HepG2 (cell line): Measurements from ENCODE around the gene EFNB1. TPM values are rescaled to one million over a fixed set of nuclear protein-coding genes. Genes with fewer than 3 reads are reported as not detected.

Source experiments
- ATAC-seq: fragments of 200-7000 bp; cut with Tn5 transposase; 3 replicates; pipeline ENCODE4 v1.9.1; 2020; ENCODE audit warnings: mild to moderate bottlenecking, moderate library complexity
- BruUV-seq: library from RNA; stranded (reverse); fragments of 400-500 nt; replicated peaks from 2 replicates; lab custom pipeline; 2021; lab: Mats Ljungman, UMichigan
- CTCF ChIA-PET: fragments of 300-600 bp; formaldehyde crosslinking; extraction: SDS; loops from one replicate; lab custom pipeline; 2021; ENCODE audit warnings: low total read pairs, inconsistent platforms, low intra/inter-chr PET ratio; lab: Yijun Ruan, JAX
- POLR2A ChIA-PET: fragments of 350-600 bp; sonication (Branson Sonifier 250); formaldehyde crosslinking; loops from one replicate; lab custom pipeline; 2020; ENCODE audit warnings: antibody characterized with exemption, inconsistent platforms; lab: Yijun Ruan, JAX
- DNase-seq: peaks from one replicate; pipeline ENCODE4 v3.0.0-alpha.2; 2015; ENCODE audit warnings: low spot score
- FAIRE-seq: peaks from 3 replicates; lab custom pipeline; 2011; peaks lifted over from hg19 to GRCh38; lab: Jason Lieb, UNC
- H2AFZ ChIP-seq: one replicate; pipeline ENCODE4 v1.6.1; 2011; ENCODE audit warnings: low read length, inconsistent platforms
- H3K27ac ChIP-seq: fragments of 300-600 bp; 3 replicates; pipeline ENCODE4 v1.8.0; 2011; ENCODE audit warnings: mixed run types, mild to moderate bottlenecking, mixed read lengths, low read length, inconsistent platforms; ENCODE audit not compliant: insufficient read depth; ENCODE audit errors: extremely low read length
- H3K27me3 ChIP-seq, 2 experiments: fragments of 200-600 bp in 1 of 2; 2 replicates in 1 of 2; 3 replicates in 1 of 2; pipeline versions ENCODE4 v1.6.0 to v1.8.0; 2011; ENCODE audit warnings: low read length in 2 of 2, mild to moderate bottlenecking in 2 of 2, moderate library complexity in 2 of 2, inconsistent platforms in 1 of 2; ENCODE audit not compliant: insufficient read depth in 2 of 2, control insufficient read depth in 1 of 2
- H3K36me3 ChIP-seq, 2 experiments: fragments of 200-600 bp in 1 of 2; replicated peaks in 1 of 2; 2 replicates in 1 of 2; 3 replicates in 1 of 2; pipeline versions ENCODE4 v1.5.1 to v1.8.0; 2011; ENCODE audit warnings: low read length in 2 of 2, inconsistent platforms in 1 of 2; ENCODE audit not compliant: insufficient read depth in 2 of 2, control insufficient read depth in 1 of 2
- H3K4me1 ChIP-seq: 2 replicates; pipeline ENCODE4 v1.5.1; 2012; ENCODE audit warnings: low read length, inconsistent platforms; ENCODE audit not compliant: insufficient read depth
- H3K4me2 ChIP-seq: 2 replicates; pipeline ENCODE4 v1.6.0; 2011; ENCODE audit warnings: low read depth, low read length, inconsistent platforms
- H3K4me3 ChIP-seq, 3 experiments: fragments of 200-600 bp in 1 of 3; sonication (generic), shearing (Covaris generic) in 1 of 3; replicated peaks in 1 of 3; 2 replicates each; pipeline ENCODE4 v1.5.1; 2011 to 2016; ENCODE audit warnings: low read length in 3 of 3, inconsistent platforms in 2 of 3, low read depth in 2 of 3, mild to moderate bottlenecking in 2 of 3, control low read depth in 1 of 3, mixed read lengths in 1 of 3; ENCODE audit not compliant: insufficient read depth in 1 of 3
- H3K79me2 ChIP-seq: one replicate; pipeline ENCODE4 v1.6.1; 2011; ENCODE audit warnings: low read length, inconsistent platforms; ENCODE audit not compliant: insufficient read depth
- H3K9ac ChIP-seq: 2 replicates; pipeline ENCODE4 v1.6.0; 2011; ENCODE audit warnings: mild to moderate bottlenecking, low read depth, low read length, inconsistent platforms; ENCODE audit not compliant: insufficient read depth
- H3K9me3 ChIP-seq: 2 replicates; pipeline ENCODE4 v1.5.1; 2012; ENCODE audit warnings: mild to moderate bottlenecking, low read length
- H4K20me1 ChIP-seq: 2 replicates; pipeline ENCODE4 v1.6.0; 2011; ENCODE audit warnings: inconsistent platforms, mild to moderate bottlenecking, low read length, moderate library complexity; ENCODE audit not compliant: insufficient read depth
- ARHGAP35 ChIP-seq: sonication (generic); formaldehyde crosslinking; IDR thresholded peaks from 2 replicates; pipeline ENCODE4 v1.9.0; 2022; ENCODE audit warnings: mild to moderate bottlenecking, inconsistent platforms, moderate library complexity, missing genetic modification reagents, borderline replicate concordance
- FOSL1 ChIP-seq: sonication (generic); formaldehyde crosslinking; IDR thresholded peaks from 2 replicates; pipeline ENCODE4 v1.9.0; 2021; ENCODE audit warnings: missing genetic modification reagents, borderline replicate concordance
- FUBP1 ChIP-seq: sonication (generic); formaldehyde crosslinking; IDR thresholded peaks from 2 replicates; pipeline ENCODE4 v1.5.1; 2020; ENCODE audit warnings: missing genetic modification reagents, mild to moderate bottlenecking, borderline replicate concordance
- HOXA9 ChIP-seq: sonication (generic); formaldehyde crosslinking; IDR thresholded peaks from 2 replicates; pipeline ENCODE4 v1.8.1; 2022; ENCODE audit warnings: missing genetic modification reagents, mild to moderate bottlenecking, moderate library complexity, borderline replicate concordance
- JDP2 ChIP-seq: sonication (generic); formaldehyde crosslinking; IDR thresholded peaks from 2 replicates; pipeline ENCODE4 v1.8.1; 2022; ENCODE audit warnings: missing genetic modification reagents, borderline replicate concordance
- KDM4B ChIP-seq: sonication (generic); formaldehyde crosslinking; IDR thresholded peaks from 2 replicates; pipeline ENCODE4 v1.4.0; 2020; ENCODE audit warnings: missing genetic modification reagents
- MAFF ChIP-seq: IDR thresholded peaks from 2 replicates; pipeline ENCODE4 v1.6.1; 2011; ENCODE audit warnings: low read depth, low read length, improper control_type of control experiment
- MIER2 ChIP-seq: IDR thresholded peaks from 2 replicates; pipeline ENCODE4 v1.6.1; 2016; ENCODE audit warnings: missing biosample characterization, missing genetic modification reagents
- MXD3 ChIP-seq: IDR thresholded peaks from 2 replicates; pipeline ENCODE4 v1.6.1; 2016; ENCODE audit warnings: mild to moderate bottlenecking, missing biosample characterization, missing genetic modification reagents
- RAD51 ChIP-seq: fragments of 450-650 bp; IDR thresholded peaks from 2 replicates; pipeline ENCODE4 v1.6.1; 2016; ENCODE audit warnings: borderline replicate concordance
- SNAI1 ChIP-seq: sonication (generic); formaldehyde crosslinking; IDR thresholded peaks from 2 replicates; pipeline ENCODE4 v1.5.0; 2020; ENCODE audit warnings: mild to moderate bottlenecking, missing genetic modification reagents, borderline replicate concordance
- TFDP2 ChIP-seq: sonication (generic); formaldehyde crosslinking; IDR thresholded peaks from 2 replicates; pipeline ENCODE4 v1.4.0; 2020; ENCODE audit warnings: missing genetic modification reagents
- U2AF2 ChIP-seq: fragments of 200-400 bp; formaldehyde crosslinking; IDR thresholded peaks from 2 replicates; pipeline ENCODE4 v1.6.1; 2017; ENCODE audit warnings: low read depth, mild to moderate bottlenecking, low read length
- ZBTB44 ChIP-seq: sonication (generic); formaldehyde crosslinking; IDR thresholded peaks from 2 replicates; pipeline ENCODE4 v1.4.0; 2020; ENCODE audit warnings: missing genetic modification reagents
- ZNF350 ChIP-seq: sonication (generic); formaldehyde crosslinking; IDR thresholded peaks from 2 replicates; pipeline ENCODE4 v1.4.0; 2020; ENCODE audit warnings: mild to moderate bottlenecking, low read depth, missing genetic modification reagents, borderline replicate concordance
- ZNF432 ChIP-seq: sonication (generic); formaldehyde crosslinking; IDR thresholded peaks from 2 replicates; pipeline ENCODE4 v1.5.0; 2020; ENCODE audit warnings: missing genetic modification reagents, mild to moderate bottlenecking, borderline replicate concordance
- ZNF513 ChIP-seq: sonication (generic); formaldehyde crosslinking; conservative IDR thresholded peaks from 2 replicates; pipeline ENCODE4 v1.5.0; 2020; ENCODE audit warnings: missing genetic modification reagents
- ZNF788 ChIP-seq: sonication (generic); formaldehyde crosslinking; IDR thresholded peaks from 2 replicates; pipeline ENCODE4 v1.5.0; 2020; ENCODE audit warnings: mild to moderate bottlenecking, missing genetic modification reagents, borderline replicate concordance
- WGBS: methylation state at CpG from one replicate; pipeline ENCODE4 v1.1.6; 2017; ENCODE audit warnings: low lambda C conversion rate; 5-methylcytosine and 5-hydroxymethylcytosine counted together
- in situ Hi-C: cut with HindIII; loops from 2 replicates; pipeline ENCODE4 v1.10.0; 2017; ENCODE audit warnings: low pct_unique_long_range_greater_than_20kb; ENCODE audit not compliant: extremely low pct_ligation_motif_present
- intact Hi-C: fragments of 100-400 bp; cut with micrococcal nuclease; formaldehyde crosslinking; loops from one replicate; pipeline ENCODE4 v1.10.0; 2022; ENCODE audit not compliant: unreplicated experiment
- polyA plus RNA-seq, 8 experiments: library from polyadenylated mRNA; depleted of rRNA in 3 of 8; stranded (reverse) in 7 of 8; unstranded in 1 of 8; fragments of >200 nt; fragmentation: Illumina TruSeq in 4 of 8; extraction: Trizol in 4 of 8; gene quantifications; 2 replicates each; pipeline versions ENCODE4 v1.2.1 to v1.2.3, GENCODE V29; 2011 to 2016; ENCODE audit warnings: low read depth in 4 of 8, missing spikeins in 1 of 8, mixed read lengths in 1 of 8; ENCODE audit not compliant: insufficient read depth in 1 of 8
- total RNA-seq, 5 experiments: library from RNA; depleted of rRNA; stranded (reverse); fragments of >200 nt; fragmentation: Illumina TruSeq; extraction: Trizol; gene quantifications; 2 replicates each; pipeline ENCODE4 v1.2.3, GENCODE V29; 2016; ENCODE audit warnings: low read depth in 1 of 5

Gene EFNB1
- total and polyA plus RNA-seq, 2 of the 13 experiments (the other 11 are each of a cell fraction or from before 2014, with no cell fraction given), result 4.0 to 4.1 TPM

GRCh38 chrX:68835104-68835442 is 6.3 kb downstream of the EFNB1 start:
- WGBS, result 100% methylated on average over 1 of the region's 3 CpGs
- intact Hi-C loops, result no loop called here
- H3K27ac ChIP-seq, result no peak overlapping the region

More at GRCh38 chrX:68835104-68835442, 6.3 kb downstream of the EFNB1 start:
- Histone ChIP-seq H2AFZ (no peak overlapping the region), H3K79me2 (no peaks in the 10 kb centered on the region), H4K20me1 (no peaks in the 10 kb centered on the region), H3K9ac (no peak overlapping the region), H3K4me3 (no peak overlapping the region), H3K36me3 (no peaks in the 10 kb centered on the region), H3K4me2 (no peak overlapping the region), H3K4me1 (no peaks in the 10 kb centered on the region), H3K9me3 (no peaks in the 10 kb centered on the region)
- ATAC-seq, result no peak
- POLR2A ChIA-PET, result no interaction called here
- in situ Hi-C loops, result no loop called here
- DNase-seq, result no peak
- FAIRE-seq, result no peak
- BruUV-seq, result no TSS peak
- TF ChIP-seq ZNF513 (CRISPR knock-in tag) (no peak), FOSL1 (CRISPR knock-in tag) (no peak), MAFF (no peak), TFDP2 (CRISPR knock-in tag) (no peak), HOXA9 (CRISPR knock-in tag) (no peak), SNAI1 (CRISPR knock-in tag) (no peak), RAD51 (no peak), ARHGAP35 (CRISPR knock-in tag) (no peak), ZNF432 (CRISPR knock-in tag) (no peak), MXD3 (no peak), KDM4B (CRISPR knock-in tag) (no peak), ZBTB44 (no peak), FUBP1 (no peak), ZNF350 (CRISPR knock-in tag) (no peak), U2AF2 (no peak), JDP2 (no peak), ZNF788 (CRISPR knock-in tag) (no peak), MIER2 (CRISPR knock-in tag) (no peak)
- TF ChIP-seq, all 625 proteins: peak for 0
- CTCF ChIA-PET, result no interaction called here
- H3K27me3 ChIP-seq, result no peaks in the 10 kb centered on the region
